Occipital lobe (tissue), 2 donors: Measurements from ENCODE around the gene ENHO. TPM values are rescaled to one million over a fixed set of nuclear protein-coding genes. Genes with fewer than 3 reads are reported as not detected.

Experiments used
- DNase-seq: peaks from one replicate; lab custom pipeline; 2025; lab: John Stamatoyannopoulos, UW
- total RNA-seq: library from RNA; depleted of rRNA; stranded (reverse); fragments of >200 nt; gene quantifications from one replicate; pipeline ENCODE4 v1.2.3, GENCODE V29; 2014

The ENHO gene
- total RNA-seq, 1 donor from 2014 or later, result 37.6 TPM

DNA sequence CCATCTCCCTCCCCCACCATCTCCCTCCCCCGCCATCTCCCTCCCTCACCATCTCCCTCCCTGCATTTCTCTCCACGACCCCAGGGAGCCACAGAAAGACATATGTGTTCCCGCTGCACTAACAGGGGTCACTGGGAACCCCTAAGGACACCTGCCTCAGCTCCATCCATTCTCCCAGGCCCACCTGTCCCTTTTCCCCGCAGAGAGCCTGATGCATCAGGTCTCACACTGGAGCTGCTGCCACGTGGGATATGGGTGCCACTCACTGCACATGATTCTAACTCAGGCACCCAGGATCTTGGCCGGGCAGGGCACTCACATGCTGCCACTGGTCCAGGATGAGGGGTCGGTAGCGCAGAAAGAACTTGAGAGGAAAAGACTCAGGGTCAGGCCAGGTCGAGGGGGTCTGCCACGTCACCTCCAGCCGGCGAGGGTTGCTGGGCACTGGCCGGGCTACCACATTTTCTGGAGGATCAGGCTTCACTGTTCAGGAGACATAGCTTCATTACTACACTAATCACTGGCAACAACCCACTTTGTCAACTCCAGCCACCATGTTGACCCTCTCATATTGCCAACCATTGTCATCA lies 33.2 kb upstream of the ENHO start:
- no peak for DNase-seq

DNA sequence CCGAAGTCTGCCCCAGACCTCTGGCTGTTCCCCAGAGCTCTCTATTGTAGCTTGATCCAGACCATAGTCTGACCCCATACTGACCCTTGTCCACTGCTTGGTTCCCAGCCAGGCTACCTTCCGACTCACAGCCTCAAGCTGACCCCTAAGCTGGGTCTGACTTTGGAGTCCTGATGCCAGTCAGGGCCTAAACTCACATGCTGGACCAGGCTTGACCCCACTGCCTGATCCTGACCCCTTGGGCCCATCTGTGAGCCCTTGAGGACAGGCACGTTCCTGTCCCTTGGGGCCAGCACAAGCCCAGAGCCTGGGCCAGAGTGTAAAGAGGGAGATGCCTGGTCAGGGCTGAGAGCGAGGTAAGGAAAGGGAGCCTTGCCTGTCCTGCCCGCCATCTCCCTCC lies 32.7 kb upstream of the ENHO start:
- no peak for DNase-seq

DNA sequence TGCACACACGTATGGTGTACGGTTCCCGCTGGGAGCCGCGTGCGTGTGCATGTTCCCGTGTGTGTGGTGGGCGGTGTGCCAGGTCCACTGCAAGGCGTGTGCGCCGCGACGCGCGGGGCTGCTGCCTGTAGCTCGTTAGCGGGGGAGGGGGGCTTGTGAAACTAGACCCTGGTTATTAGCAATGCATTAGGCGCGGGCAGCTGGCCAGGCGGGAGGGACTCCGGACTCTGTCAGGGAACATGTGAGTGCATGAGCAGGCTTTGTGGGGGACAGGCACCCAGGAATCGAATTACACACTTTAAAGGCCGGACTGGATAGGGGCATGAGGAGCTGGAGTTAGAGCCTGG lies 32.2 kb upstream of the ENHO start:
- DNase-seq, result no peak

DNA sequence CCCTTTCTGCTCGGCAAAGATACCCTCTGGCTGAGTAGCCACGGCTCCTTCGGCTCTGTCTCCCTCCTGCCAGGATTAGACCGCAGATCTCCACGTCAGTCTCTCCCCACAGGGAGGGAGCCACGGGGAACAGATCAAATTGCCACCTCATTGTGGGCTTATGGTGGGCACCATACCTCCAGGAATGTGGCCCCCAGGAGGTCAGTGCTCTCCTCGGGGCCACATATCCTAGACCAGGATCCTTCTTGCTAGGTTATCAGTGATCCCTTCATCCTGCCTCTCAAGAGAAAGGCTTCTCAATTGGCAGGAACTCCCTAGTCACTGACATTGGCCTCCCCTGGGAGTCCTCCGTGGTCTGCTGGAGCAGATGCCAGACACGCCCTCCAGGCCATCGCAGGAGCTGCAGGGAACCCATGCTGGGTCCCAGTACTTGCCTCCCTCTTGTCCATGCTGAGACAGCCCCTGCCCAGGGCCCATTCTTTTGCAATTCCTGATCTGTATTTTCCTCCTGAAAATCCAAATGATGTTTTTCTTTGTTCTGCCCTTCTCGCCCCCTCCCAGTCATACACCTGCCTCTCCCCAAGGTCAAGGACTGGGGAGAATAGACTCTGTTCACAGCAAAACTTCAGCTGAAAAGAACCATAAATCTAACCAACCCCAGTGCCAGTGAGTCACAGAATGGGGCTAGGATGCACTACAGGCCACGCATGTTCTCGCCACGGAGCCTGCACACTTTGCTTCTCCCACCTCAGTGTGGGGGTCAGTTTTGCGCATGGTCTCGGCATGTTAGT lies 31.6 kb upstream of the ENHO start:
- no peak for DNase-seq

DNA sequence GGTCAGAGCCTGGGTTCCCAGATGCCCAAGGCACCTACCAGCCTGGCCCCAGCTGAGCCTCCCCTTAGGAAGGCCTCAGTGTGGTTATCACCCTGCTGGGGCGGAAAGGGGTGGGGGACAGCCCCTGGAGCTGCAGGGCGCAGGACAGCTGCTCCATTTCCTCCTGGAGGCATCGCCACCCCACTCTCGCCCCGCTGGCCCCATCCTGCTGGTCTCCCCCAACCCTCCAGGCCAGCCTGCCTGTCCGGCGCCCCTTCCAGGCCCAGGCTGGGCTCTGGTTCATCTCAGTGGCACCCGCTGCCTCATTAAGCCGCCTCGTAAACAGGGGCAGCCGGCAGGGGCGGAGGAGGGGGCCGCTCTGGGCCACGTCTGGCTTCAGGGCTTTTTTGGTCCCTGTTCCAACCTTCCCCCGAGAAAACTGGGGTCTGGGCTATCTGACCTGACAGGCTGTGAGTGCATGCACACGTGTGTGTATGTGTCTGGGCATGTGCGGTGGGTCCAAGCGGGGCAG lies 30.8 kb upstream of the ENHO start:
- DNase-seq, result no peak

DNA sequence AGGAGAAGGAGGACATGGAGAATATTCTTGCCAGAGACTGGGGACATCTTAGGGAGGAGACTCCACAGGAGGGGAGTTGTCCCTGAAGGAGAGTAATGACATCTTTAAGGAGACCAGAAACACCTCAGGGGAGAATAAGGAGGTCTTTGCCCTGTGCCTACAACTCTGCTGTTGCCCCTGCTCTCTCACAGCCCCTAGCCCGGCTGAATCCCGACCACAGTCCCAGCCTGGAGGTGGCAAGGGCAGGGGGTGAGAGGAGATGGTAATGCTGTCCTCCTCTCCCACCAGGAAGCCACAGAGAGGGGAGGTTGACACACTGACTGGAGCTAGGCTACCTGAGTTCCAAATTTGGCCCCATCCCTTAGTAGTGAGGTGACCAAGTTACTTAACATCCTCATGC lies 30.2 kb upstream of the ENHO start:
- no peak for DNase-seq

DNA sequence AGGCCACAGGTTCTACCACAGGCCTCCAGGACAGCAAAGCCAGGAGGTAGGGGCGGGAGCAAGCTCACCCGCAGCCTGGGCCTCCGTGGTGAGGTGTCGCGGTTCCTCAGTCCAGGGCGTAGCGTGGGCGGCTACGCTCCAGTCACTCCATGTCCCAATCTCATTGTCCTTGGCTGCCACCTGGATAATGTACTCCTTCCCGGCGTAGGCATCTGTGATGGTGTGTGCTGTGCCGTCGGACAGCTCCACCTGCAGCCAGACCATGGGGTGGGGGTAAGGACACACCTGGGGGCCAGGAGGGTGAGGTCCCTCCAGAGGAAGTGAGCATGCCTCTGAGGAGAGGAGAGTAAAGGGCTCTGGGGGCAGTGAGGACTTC lies 29.8 kb upstream of the ENHO start:
- no peak for DNase-seq

DNA sequence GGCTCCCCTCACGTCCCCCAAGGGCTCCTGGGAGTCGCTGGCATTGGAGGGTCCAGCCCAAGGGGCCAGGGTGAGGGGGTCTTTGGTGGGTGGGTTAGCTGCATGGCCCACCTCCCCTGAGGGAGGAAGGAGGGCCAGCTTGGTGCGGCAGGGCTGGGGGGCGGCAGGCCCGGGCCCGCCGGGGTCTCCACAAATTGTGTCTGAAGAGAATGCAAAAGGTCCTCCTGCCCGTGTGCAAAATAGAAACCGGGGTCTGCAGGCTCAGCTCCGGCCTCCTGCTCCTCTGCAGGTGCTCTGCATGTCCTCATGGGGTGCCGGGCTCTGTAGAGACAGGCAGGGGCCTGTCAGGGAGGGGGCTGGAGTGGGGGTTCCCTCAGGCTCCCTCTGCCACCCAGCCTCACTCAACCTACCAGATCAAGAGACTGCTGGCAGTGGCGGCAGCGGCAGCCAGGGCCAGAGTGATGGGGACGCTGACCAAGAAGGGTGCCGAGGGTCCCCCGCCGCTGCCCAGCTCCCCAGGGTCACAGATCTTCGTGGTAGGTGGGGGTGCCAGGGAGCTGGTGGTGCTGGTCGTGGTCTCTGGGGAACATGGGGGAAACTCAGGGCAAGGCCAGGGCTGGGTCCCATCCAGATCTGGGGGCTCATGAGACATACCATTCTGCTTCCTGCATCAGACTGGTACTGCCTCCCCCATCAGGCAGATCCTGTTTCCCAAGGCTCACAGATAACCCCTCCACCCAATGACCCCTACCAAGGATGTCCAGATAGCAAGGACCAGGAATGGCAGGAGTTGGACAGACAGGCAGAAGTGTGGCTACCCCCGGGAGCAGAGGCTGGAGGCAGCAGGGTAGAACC lies 29.2 kb upstream of the ENHO start:
- no peak for DNase-seq

DNA sequence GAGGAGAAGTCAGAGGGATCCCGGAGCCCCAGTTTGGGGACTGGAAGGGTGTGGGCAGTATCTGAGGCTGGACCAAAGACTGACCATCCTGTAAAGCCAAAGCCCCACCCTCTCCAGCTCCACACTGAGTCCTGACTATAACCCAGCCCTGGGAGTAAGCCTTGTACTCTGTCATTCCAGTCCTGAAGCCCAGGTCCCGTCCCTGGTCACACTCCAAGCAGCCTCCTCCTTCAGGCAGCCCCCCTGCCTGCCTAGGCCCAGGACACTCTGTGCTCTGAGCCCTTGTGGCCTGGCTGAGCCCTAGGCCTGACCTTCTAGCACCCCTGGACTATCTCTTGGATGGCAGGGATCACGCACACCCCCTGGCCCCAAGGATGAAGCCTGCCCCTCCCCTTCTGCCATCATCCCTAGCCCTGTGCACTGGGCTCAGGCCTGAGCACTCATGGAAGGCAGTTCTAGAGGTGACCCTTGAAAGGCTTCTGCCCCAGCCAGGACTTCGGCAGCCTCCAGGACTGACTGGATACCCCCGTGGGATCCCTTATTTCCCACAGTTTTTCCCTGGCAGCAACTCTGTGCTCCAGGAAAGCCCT lies 28.0 kb upstream of the ENHO start:
- no peak for DNase-seq

DNA sequence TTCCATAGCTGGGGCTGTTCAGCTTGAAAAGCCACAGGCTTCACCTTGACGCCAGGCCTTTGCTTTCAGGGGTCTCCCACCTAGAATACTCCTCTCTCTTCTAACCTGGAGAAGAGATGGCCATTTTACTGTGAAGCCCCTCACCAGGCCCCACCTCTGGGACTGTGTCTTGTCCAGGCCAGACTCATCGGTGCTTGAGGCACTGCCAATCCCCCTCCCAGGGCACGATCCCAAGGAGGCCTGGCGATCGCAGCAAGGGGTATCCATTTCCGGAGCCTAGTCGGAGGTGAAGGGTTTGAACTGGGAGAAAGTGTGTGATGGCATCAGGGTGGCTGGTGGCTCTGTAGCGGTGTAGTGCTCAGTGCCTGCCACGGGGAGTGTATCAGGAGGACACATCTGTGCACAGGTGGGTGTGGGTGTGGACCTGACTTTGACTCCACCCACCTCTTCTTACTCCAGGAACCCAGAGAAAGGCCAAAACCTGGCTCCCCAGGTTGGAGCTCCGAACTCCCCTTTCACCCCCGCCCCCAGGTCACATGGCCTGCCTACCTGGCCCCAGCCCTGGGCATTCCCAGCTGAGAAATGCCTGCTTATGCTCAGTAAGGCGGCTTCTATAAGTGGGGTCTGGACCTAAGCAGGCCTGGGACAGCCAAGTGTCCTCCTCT lies 27.4 kb upstream of the ENHO start:
- DNase-seq, result no peak

DNA sequence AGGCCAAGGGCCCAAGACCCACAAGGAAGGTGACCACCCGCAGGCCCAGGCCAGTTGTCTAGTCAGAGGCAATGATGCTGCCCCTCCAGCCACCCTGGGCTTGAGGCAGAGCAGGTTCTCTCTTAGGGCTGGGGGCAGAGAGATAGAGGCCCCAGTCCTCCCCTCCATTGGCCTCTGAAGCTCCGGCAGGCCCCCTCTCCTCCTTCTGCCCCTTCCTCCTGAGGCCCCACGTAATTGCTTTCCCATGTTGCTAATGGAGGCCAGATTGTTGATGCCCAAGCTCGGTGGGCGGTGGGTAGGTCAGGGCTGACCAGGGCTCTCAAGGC lies 26.6 kb upstream of the ENHO start:
- no peak for DNase-seq

DNA sequence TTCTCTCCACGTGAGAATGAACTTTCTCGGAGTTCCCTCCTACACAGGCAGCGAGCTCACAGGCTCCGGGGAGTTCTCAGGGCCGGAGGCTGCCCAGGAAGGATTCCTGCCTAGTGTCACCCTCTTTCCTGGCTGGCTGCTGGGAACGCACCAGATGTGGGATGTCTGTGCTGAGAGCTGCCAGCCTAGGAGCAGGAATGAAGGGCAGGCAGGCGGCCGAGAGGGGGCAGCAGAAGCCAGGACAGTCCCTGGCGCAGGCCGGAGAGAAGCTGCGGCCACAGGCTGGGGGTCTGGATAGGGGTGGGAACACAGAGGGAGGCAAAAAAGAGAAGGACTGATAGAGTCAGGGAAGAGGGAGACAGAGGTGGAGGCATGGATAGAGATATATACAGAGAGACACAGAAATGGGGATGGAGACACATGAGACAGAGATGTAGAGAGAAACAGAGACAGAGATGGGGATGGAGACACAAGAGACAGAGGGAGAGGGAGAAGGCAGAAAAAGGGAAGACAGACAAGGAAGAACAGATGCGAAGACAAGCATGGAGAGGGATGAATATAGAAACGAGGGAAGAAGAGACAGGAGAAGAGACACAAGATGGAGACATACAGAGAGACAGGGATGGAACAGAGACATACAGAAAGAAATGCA lies 25.3 kb upstream of the ENHO start:
- DNase-seq, result peak; percentile 71

DNA sequence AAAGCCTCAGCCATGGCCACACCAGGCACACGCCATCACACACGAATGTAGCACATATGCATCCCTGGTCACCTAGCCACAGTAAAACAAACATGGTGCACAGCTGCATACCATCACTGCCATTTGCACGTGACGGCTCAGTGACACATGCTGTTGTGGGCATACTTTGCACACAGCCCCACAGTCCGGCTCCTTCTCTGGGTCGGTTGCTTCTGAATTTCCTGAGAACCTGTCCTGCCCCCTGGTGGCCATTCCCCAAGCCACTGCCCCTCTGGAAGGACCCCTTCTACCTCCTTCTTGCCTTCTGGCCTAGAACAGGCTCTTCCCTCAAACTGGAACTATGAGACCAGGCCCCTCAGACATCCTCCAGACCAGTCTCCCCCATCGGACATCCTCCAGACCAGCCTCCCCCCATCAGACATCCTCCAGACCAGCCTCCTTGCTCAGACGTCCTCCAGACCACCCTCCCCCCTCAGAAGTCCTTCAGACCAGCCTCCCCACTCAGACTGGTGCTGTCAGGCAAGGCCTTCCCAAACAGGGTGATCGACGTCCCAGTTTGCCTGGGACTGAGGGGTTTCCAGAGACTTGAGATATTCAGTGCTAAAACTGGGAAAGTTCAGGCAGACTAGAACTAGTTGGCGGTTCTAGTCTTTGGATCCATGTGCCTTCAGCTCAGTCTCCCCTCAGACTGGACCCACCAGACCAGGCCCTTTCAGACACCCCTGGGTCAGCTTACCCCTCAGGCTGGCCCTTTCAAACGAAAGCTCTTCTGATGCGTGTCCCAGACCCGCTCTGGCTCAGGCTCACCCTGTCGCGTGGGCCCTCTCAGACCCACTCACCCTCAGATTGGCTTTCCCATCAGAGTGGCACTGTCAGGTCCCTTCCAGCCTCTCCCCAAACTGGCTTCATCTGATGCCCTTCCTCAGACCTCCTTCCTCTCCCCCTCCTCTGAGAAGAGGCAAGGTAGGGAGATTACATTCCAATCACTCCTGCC lies 24.3 kb upstream of the ENHO start:
- DNase-seq, result peak; percentile 36

DNA sequence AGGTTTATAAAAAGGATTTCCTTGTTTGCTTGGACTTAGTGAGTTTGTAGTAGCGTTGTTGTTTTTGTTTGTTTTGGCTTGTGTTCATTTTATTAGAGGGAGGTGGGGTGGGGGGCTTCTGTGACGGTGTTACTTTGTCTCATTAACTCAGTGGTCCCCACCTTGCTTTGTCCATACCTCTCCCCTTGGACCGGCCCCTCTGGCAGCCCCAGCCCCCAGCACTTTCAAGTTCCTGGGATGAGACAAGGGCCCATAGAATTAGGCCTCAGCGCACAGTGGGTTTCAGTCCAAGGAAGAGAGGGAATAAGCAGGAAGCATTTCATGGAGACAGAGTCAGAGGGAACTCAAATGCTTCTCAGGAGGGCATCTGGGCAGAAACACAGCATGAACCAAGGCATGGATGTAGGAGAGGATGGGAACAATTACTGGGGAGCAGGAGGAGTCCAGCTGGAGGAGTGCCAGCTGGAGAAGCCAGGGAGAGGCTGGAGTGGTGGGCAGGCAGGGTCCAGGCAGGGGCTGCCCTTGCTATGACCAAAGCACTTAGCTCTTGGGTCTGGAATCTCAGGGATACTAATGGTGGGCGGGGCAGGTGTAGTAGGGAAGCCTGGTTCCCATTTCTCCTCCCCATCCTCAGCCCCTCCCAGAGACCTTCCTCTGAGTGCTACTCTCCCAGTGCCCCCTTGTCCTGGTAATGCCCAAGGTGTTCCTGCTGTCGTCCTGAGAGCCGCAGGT lies 23.5 kb upstream of the ENHO start:
- DNase-seq, result no peak

DNA sequence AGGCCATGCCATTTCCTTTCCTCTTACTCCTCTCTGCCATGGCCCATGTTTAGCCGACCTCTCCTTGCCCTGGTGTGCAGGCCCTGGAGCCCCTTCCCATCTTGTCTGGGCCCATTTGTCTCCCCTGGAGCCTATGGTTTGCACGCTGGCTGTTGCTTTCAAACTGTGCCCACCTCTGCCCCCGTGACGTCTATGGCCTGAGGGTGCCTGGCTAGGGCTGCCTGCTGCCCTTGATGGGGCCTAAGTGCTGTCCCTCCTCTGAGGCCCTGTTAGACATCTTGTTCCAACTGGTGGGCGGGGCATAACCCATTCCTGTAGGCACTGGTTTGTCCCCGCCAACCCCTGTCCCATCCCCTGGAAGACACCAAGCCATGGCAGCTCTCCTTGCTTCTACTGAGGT lies 22.7 kb upstream of the ENHO start:
- DNase-seq, result no peak

DNA sequence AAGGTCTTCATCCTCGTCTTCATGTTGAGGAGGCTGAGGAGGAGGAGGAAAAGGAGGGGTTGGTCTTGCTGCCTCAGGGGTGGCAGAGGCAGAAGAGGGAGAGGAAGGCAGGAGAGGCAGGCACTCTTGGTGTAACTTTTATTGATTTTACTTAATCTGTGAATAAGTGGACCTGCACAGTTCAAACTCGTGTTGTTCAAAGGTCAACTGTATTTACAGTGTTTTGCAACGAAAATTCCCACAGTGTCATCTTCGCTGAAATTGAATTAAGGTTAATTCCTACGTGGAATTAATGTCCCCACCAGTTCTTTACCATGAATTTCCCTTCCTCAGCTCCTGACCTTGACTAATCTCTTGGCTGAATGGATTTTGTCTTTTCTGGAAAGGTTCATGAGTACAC lies 21.2 kb upstream of the ENHO start:
- no peak for DNase-seq

DNA sequence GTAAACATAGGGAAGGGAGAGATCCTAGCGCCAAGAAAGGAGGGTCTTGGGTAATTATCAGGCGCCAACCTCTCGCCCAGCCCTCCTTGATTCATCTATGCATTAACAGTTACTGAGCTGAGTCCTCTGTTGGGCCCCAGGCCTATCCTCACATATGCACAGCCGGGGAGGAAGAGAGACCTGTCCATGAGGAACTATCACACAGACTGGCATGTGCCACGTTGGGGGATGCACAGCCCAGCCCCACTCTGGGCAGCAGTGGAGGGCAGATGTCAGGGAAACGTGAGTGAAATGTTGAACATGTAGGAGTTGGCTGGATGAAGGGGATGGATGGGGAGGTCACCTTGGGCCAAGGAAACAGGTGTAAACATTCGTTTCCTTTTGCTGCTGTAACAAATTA lies 18.8 kb upstream of the ENHO start:
- no peak for DNase-seq

DNA sequence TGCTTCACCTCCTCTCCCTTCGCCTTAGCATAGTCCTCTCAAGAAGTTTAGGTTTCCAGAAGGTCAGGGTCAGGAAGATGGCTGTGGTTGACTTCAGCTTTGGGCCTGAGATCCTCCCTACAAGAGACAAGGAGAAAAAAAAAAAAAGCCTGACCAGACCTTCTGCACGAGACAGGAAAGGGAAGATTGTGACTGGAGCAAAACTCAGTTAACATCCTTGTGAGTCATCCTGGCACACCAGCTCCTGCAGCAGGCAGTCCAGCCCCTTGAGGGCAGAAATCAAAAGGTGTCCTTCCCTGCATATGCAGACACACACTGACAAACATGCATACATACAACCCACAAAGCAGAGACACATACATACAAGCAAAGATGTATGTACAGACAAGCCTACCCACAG lies 18.0 kb upstream of the ENHO start:
- DNase-seq, result no peak

DNA sequence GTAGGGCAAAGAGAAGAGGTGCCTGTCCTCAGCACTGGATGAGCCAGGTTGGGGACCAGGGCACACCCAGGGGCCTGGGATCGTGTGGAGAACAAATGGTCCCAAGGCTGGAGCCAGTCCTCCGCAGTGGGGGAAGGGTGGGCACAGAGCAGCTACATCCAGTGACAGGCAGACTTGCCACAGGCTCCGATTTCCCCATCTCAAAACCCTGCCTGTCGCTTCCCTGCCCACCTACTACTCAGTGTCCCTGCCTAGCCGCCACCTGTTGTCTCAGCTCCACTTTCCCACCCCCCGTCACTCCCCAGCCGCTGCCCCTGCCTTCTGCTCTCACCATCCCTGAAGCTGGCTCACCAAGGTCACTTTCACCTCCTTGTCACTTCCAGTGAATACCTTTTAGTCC lies 13.9 kb upstream of the ENHO start:
- DNase-seq, result no peak
